ENCODE data around the gene NCF4.

NCF4 gene

DNA sequence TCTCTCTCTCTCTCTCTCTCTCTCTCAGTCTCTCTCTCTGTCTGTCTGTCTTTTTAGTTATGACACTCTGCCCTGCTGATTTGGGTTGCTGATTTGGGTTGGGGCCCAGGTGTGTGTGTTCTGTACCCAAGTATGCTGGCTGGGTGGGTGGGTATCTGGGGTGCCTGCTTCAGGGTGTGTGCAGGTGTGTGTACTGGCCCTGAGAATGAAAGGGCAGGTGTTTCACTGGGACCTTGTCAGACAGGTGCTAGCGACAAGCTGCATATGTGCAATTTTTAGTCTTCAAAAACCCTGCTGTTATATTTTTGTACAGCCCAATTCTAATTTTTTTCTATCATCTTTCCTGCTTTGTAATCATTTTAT is 53.6 kb downstream of the NCF4 start:
- no peak for DNase-seq (ENCODE audit: low read depth, low spot score)
- no peak overlapping the region for H3K27ac ChIP-seq

DNA sequence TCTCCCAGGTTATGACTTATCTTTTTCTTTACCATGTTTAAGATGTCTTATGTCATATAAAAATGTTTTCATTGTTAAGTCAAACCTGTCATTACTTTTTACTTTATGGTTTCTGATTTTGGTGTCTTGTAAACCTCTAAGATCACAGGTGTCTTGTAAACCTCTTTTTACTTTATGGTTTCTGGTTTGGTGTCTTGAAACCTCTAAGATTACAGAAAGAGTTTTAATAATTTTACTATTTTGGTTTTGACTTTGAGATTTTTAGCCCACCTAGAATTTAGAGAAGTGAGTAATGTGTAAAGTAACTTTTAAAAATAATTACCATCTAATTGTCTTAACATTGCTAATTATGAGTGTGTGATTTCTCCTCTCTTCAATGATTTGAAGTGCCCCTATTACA is 55.2 kb downstream of the NCF4 start:
- no peak overlapping the region for H3K27ac ChIP-seq
- no peak for DNase-seq (ENCODE audit: low read depth, low spot score)

GRCh38 chr22:36918586-36919284 is 57.9 kb downstream of the NCF4 start:
- H3K27ac ChIP-seq, result no peak overlapping the region
- no peak for DNase-seq (ENCODE audit: low read depth, low spot score)

DNA sequence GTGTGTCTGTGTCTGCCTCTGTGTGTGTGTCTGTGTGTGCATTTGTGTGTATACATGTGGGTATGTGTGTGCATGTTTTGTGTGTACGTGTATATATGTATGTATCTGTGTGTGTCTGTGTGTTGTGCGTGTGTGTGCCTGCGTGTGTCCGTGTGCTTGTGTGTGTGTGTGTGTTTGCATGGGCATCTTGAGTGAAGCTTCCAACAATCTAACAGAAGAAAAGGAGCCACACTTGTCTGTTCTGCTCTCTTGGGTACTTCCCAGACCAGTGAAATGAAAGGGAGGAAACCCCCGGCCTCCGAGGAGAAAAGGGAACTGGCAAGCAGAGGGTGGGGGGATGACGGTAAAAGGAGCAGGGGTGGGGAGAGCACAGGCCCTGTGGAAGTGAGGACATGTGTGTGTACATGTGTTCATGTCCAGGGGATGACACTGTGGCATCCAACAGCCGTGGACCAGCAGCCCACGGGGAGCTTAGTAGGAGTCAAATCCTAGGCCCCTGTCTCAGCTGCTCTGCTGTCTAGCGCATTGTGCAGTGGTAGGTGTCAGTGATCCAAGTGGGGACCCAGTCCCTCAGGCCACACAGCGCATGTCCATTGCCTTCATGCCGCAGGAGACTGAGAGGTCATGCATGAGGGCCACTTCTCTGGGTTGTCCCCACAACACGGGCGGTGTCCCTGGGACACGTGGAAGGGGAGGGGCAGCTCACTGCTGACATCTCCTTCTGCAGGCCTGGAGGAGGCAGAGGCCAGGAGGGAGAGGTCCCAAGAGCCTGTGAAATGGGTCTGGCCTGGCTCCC is 60.7 kb downstream of the NCF4 start:
- DNase-seq (ENCODE audit: low read depth, low spot score), result no peak
- no peak overlapping the region for H3K27ac ChIP-seq

DNA sequence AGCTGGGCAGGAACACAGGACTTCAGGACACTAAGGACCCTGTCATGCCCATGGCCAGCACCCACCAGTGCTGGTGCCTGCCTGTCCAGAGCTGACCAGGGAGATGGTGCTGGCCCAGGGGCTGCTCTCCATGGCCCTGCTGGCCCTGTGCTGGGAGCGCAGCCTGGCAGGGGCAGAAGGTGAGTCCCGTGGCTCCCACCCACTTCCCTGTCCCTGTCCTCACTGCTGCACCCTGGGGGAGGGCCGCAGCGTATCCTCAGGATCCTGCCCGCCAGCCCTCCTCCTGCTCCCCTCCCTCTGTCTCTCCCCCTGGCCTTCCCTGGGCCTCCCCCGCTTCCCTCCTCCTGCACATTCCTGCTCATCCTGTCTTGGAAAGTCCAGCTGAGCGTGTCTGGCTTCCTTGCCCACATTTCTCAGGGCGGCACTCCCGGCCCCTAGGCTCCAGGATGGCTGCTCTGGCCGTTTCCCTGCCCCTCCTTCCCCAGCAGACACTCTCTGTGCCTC is 61.4 kb downstream of the NCF4 start:
- H3K27ac ChIP-seq, result no peak overlapping the region
- DNase-seq (ENCODE audit: low read depth, low spot score), result no peak

DNA sequence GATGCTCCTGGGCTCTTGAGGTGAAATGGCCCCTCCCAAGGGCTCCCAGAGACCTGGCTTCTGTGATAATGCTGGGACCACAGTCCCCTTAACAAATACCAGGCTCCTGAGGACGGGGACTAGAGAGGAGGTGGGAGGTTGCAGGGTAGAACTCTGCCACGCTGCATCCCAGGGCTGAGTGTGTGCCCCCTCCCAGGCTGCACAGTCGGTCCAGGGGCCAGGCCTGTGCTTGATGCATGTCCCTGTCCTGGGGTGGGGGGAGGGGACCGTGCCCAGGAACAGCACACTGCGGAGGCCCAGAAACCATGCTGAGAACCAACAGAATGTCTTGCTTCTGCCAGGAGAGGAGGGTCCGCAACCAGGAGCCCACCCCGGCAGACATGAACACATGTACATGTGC is 61.9 kb downstream of the NCF4 start:
- no peak overlapping the region for H3K27ac ChIP-seq
- DNase-seq (ENCODE audit: low read depth, low spot score), result no peak

DNA sequence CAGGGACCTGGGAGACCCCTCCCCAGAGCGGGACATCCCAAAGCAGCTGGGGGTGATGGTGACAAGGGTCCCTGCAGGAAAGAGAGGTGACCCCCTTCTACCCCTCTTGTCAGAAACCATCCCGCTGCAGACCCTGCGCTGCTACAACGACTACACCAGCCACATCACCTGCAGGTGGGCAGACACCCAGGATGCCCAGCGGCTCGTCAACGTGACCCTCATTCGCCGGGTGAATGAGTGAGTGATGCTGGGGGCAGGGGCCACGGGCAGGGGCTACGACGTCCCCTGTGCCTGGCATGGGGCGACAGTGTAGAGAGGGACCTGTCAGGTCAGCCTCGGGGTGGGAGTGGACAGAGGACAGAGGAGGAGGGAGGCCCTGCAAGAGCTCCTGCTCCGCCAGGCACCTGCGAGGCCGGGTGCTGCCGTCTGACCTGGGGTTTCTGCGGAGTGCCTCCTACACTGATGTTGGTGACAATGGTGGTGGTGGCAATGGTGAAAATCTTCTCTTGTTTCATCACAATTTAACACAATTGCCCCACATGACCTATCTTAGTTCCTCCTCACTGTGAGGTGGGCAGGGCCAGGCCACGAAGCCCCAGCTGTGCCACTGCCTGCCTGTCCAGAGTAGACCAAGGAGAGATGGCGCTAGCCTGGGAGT is 62.5 kb downstream of the NCF4 start:
- H3K27ac ChIP-seq, result no peak overlapping the region
- DNase-seq (ENCODE audit: low read depth, low spot score), result no peak

GRCh38 chr22:36924151-36924698 is 63.4 kb downstream of the NCF4 start:
- no peak for DNase-seq (ENCODE audit: low read depth, low spot score)
- no peak overlapping the region for H3K27ac ChIP-seq

DNA sequence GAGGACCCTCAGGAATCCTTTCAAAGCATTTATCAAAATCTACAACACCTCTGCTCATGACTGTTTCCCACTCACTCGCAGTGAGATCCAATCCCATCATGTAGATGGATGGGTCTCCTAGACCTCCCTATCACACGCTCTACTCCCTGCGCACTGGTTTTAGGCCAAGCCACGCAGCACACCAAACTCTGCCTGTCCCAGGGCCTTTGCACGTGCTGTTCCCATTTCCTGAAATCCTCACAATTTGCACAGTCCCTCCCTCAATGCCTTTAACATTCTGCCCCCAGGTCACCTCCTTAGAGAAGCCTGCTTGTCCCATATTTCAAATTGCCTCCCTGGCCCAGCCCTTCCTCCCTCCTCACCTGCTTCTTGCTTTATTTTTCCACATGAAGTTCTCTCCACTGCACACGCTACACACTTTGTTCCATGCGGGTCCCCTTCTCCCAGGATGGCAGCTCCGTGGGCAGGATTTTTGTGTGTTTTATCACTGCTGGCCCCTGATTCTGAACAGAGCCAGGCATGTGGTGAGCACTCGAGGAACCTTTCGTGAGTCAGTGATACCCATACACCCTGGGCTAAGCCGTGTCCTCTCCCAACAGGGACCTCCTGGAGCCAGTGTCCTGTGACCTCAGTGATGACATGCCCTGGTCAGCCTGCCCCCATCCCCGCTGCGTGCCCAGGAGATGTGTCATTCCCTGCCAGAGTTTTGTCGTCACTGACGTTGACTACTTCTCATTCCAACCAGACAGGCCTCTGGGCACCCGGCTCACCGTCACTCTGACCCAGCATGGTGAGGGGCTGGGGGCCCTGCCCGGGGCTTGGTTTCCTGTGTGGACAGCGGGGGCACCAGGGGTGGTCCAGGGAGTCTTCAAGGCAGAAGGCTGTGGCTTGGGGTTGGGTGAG is 64.8 kb downstream of the NCF4 start:
- DNase-seq (ENCODE audit: low read depth, low spot score), result no peak

GRCh38 chr22:36926309-36926708 is 65.5 kb downstream of the NCF4 start:
- no peak overlapping the region for H3K27ac ChIP-seq
- DNase-seq (ENCODE audit: low read depth, low spot score), result no peak

More for the DNA sequence above, 64.8 kb downstream of the NCF4 start:
- H3K27ac ChIP-seq, result no peak overlapping the region

GRCh38 chr22:36926721-36927435 is 66.1 kb downstream of the NCF4 start:
- no peak for DNase-seq (ENCODE audit: low read depth, low spot score)
- no peak overlapping the region for H3K27ac ChIP-seq
